Measurements from ENCODE around the gene SNRPB2. TPM values are rescaled to one million over a fixed set of nuclear protein-coding genes. Genes with fewer than 3 reads are reported as not detected.

The SNRPB2 gene
- polyA plus RNA-seq, 3 donors: 100 to 132 (median 116) TPM

GRCh38 chr20:16759181-16759563, 29.3 kb downstream of the SNRPB2 start:
- no peak for DNase-seq (ENCODE audit: extremely low read depth in 1 of 11, low read depth in 9 of 11, low spot score in 4 of 11)

GRCh38 chr20:16760431-16761304, 30.8 kb downstream of the SNRPB2 start:
- peak in 2 of 11 donors; percentile 4 to 12 for DNase-seq (ENCODE audit: extremely low read depth in 1 of 11, low read depth in 9 of 11, low spot score in 4 of 11)

- peak; percentile 48 to 80 (median 63) for DNase-seq (ENCODE audit: extremely low read depth in 1 of 11, low read depth in 9 of 11, low spot score in 4 of 11)
Observed at GRCh38 chr20:16761305-16761829, 31.5 kb downstream of the SNRPB2 start.

- no peak for DNase-seq (ENCODE audit: extremely low read depth in 1 of 11, low read depth in 9 of 11, low spot score in 4 of 11)
Observed at GRCh38 chr20:16764560-16764959, 34.7 kb downstream of the SNRPB2 start.

GRCh38 chr20:16771213-16771612, 41.4 kb downstream of the SNRPB2 start:
- no peak for DNase-seq (ENCODE audit: extremely low read depth in 1 of 11, low read depth in 9 of 11, low spot score in 4 of 11)

GRCh38 chr20:16775961-16776360, 46.1 kb downstream of the SNRPB2 start:
- DNase-seq (ENCODE audit: extremely low read depth in 1 of 11, low read depth in 9 of 11, low spot score in 4 of 11): no peak

- no peak for DNase-seq (ENCODE audit: extremely low read depth in 1 of 11, low read depth in 9 of 11, low spot score in 4 of 11)
Observed at GRCh38 chr20:16777126-16777525, 47.3 kb downstream of the SNRPB2 start.

GRCh38 chr20:16778159-16778558, 48.3 kb downstream of the SNRPB2 start:
- DNase-seq (ENCODE audit: extremely low read depth in 1 of 11, low read depth in 9 of 11, low spot score in 4 of 11): no peak

GRCh38 chr20:16781496-16781895, 51.7 kb downstream of the SNRPB2 start:
- no peak for DNase-seq (ENCODE audit: extremely low read depth in 1 of 11, low read depth in 9 of 11, low spot score in 4 of 11)

GRCh38 chr20:16785226-16785625, 55.4 kb downstream of the SNRPB2 start:
- DNase-seq (ENCODE audit: extremely low read depth in 1 of 11, low read depth in 9 of 11, low spot score in 4 of 11): no peak

Other genes starting within 250 kb of the SNRPB2 start
- 10 to 100 TPM; 21.7 to 24.2 (median 22.8) TPM for gene KIF16B, start 156.6 kb upstream of the SNRPB2 start, polyA plus RNA-seq (ENCODE audit: insufficient read length in 3 of 3)
- gene OTOR, start 18.3 kb downstream of the SNRPB2 start, polyA plus RNA-seq (ENCODE audit: insufficient read length in 3 of 3): under 1 TPM in 2 of 3 donors, not detected in 1; 0.14 to 0.20 TPM